NCI-H2196 (cell line): ENCODE measurements around the gene ADGRD2.

ENCODE experiments used
- DNase-seq: peaks from one replicate; lab custom pipeline; 2025; ENCODE audit not compliant: unreplicated experiment; lab: John Stamatoyannopoulos, UW

Gene ADGRD2

GRCh38 chr9:124456341-124457078 is 6.3 kb downstream of the ADGRD2 start:
- no peak for DNase-seq

DNA sequence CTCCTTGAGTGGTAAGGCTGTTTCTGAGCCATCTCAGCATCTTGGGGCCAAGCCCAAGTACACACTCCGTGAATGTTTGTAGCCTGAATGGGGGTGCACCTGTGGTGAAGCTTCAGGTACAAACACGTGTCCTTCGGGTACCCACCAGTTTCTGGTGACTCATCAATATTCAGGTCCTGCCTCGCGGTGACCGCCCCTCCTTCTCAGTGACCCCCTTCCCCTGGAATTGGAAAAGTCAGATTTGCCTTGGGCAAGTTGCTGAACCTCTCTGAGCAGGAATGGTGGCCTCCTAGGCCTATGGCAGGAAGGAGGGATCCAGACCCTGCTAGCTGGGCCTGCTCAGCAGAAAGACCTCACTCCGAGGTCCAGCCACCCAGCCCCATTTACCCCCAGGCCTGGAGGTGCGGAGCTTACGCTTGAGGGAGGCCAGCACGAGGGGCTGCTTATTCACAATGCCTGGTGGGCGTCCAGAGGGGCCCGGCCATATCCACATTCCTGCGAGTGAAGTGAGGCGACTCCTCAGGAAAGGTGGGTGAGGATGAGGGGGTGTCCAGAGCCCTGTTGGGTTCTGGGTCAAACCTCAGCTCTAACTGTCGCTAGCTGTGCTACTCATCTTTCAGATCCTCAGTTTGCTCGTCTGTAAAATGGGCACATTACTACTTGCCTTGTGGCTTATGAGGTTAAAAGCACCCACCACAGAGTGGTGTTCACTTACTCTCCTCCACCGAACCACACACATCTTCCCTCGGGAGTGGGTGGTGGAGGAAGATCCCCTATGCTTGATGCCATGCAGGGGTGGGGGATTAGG is 7.0 kb downstream of the ADGRD2 start:
- no peak for DNase-seq

DNA sequence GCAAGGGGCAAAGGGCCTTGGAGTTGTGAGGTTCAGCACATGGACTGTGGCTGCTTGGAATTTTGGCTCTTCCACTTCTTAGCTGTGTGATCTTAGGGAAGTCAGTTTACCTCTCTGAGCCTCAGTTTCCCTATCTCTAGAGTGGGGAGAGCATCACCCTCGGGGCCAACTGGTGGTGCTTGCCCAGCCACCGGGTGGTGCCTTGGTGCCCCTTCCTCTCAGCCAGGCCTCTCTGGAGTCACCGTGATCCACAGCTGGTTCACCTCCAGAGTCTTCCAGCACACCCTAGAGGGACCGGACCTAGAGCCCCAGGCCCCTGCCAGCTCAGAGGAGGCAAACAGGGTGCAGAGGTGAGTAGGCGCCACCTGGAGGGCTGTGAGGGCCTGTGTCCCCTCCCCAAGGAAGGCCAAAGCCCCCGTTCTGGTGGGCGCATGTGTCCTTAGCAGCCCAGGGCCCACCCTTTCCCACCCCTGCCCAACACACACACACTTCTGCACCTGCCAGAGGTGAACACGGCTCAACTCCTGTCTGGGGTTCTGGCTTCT is 7.7 kb downstream of the ADGRD2 start:
- DNase-seq: no peak

GRCh38 chr9:124458441-124458840 is 8.2 kb downstream of the ADGRD2 start:
- DNase-seq: no peak

- no peak for DNase-seq
Measured at GRCh38 chr9:124462739-124463138, 12.5 kb downstream of the ADGRD2 start.

DNA sequence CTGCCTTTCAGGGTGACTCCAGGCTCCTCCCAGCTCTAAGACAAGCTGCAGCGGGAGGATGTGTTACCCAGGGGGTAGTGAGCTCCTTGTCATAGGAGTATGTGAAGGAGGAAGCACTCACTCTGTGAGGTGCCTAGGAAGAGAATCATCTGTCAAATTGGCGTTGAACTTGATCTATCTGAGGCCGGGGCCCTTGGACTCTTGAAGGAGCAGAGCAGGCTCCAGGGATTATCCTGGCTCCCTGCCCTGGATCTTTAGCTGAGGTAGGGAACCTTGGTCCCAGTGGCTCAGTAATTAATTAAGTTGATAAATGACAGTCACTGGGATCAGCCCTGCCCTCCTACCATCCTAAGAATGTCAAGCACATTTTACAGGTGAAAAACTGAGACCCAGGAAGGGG is 15.5 kb downstream of the ADGRD2 start:
- DNase-seq: no peak

GRCh38 chr9:124467410-124468060 is 17.3 kb downstream of the ADGRD2 start:
- DNase-seq: no peak

DNA sequence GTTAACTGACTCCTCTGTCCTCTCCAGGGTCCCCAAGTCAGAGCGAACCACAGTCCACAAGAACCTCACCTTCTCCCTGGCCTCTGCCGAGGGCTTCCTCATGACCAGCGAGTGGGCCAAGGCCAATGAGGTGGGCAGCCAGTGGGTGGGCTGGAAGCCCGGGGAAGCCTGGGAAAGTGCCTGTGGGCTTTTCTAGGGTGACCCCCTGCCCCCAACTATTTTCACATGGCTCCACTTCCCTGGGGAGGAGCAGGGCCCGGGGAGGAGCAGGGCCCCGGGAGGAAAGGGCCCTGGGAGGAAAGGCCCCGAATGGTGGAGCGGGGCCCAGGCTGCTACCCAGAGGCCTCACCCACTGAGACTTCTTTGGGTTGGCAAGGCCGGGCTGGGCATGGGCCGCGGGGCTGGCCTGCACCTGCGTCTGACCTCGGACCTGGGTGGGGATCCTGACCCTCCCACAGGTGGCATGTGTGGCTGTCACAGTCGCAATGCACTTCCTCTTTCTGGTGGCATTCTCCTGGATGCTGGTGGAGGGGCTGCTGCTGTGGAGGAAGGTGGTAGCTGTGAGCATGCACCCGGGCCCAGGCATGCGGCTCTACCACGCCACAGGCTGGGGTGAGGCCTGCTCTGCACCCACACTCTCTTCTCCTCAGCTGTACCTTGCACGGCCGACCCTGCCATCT is 17.9 kb downstream of the ADGRD2 start:
- no peak for DNase-seq

DNA sequence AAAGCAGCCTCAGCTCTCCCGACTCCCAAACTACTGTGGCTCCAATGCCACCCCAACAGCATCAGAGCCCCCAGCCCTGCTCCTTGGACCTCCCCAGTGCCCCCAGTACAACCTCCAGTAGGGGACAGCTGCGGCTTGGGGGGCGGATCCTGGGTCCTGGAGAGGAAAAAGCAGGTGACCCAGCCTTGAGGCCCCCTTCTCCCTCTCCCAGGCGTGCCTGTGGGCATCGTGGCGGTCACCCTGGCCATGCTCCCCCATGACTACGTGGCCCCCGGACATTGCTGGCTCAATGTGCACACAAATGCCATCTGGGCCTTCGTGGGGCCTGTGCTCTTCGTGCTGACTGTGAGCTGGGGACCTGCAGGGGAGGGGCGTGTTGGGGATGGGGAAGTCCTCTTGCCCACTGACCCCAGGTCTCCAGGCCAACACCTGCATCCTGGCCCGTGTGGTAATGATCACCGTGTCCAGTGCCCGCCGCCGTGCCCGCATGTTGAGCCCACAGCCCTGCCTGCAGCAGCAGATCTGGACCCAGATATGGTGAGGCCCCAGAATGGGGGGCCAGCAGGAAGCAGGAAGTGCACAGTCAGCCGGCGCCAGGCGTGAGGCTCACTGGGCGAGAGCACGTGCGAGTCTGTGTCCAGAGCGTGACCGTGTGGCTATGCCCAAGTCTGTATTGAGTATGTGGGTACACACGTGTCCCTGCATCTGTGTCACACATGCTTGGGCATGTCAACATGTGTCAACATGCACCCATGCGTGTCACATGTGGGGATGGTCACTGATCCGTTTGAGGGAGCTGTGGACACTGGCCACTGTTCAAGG is 19.0 kb downstream of the ADGRD2 start:
- no peak for DNase-seq

DNA sequence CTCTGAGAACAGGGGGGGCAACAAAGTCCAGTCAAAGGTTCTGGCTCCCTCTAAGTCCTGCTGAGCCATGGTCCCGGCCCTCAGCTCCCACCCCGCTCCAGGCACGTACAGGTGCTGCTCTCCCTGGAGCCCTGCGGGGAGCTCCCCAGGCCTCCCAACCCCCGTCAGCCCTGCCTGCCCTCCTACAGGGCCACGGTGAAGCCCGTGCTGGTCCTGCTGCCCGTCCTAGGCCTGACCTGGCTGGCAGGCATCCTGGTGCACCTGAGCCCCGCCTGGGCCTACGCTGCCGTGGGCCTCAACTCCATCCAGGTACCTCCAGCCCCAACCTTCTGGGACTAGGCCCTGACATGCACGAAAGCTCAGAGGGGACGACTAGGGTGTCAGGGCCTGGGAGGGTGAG is 20.1 kb downstream of the ADGRD2 start:
- no peak for DNase-seq

DNA sequence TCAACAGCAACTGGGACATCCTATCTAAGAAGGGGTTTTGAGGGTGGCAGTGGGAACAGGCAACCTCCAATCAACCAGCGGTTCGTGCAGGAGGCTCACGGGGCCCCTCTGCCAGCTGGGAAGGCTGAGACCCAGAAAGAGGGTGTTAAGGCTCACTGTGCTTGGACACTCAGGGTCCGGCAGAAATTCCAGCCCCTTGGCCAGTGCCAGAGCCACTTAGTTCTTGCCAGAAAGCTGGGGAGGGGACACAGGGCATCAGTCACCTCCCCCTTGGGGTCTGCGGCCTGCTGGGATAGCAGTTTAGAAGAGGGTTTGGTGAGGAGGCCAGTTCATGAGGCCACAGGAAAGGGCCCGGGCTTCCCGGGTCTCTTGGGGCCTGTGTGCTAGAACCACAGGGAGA is 20.5 kb downstream of the ADGRD2 start:
- DNase-seq: no peak

DNA sequence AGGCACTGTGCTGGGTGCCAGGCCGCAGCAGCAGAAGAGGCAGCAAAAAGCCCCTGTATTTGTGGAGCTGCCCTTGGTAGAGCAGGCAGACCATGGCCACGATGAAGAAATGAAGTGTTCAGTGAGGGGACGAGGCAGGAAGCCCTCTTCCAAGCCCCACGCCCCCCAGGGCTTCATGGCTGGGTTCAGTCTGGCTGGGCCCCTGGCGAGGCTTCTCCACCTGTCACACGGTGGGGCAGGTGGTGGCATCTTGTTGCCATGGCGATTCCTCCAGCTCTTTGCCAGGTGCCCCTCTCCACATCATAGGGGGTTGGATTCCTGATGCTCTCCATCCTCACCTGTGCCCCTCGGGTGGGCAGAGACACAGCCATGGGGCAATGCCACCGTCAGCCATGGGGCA is 21.5 kb downstream of the ADGRD2 start:
- DNase-seq: no peak

DNA sequence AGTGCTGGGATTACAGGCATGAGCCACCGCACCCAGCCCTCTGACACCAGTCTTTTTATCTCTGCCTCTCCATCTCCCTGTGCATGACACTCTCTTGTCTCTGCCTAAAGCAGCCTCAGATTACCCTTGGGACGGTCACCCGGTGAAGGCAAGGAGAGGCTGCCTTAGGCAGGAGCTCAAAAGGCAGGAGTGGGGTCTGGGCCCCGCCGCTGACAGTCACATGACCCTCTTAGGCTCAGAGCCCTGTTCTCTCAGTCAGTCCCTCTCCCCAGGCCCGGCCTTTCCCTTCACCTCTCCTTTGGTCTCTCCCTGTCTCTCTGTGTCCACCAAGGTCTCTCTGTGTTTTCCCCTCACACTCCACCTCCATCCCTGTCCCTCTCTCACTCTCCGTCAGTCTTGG is 22.5 kb downstream of the ADGRD2 start:
- no peak for DNase-seq

GRCh38 chr9:124473310-124473709 is 23.1 kb downstream of the ADGRD2 start:
- DNase-seq: no peak

DNA sequence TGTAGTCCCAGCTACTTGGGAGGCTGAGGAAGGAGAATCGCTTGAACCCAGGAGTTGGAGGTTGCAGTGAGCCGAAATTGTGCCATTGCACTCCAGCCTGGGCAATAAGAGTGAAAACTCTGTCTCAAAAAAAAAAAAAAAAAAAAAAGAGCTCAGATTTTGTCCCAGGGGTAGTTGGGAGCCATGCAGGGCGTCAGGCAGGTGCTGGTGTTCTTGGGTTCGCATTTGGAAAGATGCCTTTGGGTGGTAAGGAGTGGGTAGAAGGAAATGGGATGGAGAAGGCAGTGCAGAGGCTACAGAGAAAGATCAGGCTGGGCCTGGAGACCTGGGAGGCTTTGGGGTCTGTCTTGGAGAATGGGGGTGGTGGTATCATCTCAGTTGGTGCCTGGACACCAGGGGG is 23.9 kb downstream of the ADGRD2 start:
- DNase-seq: no peak

DNA sequence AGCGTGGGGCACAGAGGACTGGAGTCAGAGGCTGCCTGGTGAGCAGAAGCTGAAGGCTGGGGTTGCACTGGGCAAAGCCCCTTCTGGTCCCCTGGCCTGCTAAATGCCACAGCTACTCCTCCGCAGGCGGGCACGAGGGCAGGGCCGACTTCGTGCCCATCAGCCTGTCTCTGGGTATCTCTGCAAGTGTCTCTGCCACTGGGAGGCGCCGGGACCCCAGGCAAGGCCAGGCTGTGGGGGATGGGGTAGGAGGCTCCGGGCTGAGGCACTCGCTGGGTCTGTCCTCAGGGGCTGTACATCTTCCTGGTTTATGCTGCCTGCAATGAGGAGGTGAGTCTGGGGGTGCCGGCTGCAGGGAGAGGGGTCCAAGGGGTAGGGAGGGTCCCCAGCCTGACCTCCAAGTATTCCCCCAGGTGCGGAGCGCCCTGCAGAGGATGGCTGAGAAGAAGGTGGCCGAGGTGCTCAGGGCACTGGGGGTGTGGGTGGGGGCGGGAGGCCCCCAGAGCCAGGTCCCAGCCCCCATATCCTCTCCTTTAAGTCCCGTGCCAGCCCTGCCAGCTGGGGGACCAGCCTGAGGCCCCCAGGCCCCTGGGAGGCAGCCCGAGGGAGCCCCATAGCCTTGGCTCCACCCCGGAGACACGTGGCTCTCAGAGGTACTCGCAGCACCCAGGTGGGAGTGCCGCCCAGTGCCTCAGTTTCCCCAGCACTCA is 25.1 kb downstream of the ADGRD2 start:
- no peak for DNase-seq

DNA sequence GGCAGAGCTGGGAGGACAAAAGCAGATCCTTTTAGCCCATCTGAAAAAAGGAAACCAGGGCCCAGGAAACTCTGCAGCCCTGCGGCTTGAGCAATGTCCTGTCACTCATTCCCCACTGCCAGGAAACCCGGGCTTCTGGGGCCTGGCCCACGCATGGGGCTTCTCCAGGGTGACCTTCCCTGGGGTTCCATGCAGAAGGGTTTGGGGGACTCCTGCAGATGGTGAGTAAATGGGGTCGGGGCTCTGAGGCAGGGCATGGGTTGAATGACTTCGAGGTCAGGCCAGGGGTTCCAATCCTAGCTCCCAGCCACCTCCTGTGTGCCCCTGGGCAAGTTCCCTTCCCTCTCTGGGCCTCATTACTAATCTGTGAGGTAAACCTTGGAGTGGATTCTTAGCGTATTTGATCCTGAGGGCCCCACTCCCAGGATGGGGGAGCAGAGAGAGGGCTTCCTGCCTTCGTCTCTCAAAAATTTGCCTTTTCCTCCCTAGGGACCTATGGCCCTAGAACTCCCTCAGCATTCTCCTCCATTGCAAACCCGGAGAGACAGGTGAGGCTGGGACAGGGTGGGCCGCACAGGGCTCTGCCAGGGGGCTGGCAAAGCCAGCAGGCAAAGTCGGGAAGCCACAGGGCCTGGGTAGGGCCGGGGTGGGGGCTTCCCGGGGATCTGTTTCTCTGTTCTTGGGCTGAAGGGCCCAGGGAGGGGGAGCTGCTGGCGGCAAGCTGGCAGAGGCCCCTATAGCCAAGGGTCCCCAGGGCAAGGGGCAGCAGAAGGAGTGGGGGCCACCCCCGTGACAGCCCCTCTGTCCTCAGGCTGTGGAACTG is 25.8 kb downstream of the ADGRD2 start:
- no peak for DNase-seq

DNA sequence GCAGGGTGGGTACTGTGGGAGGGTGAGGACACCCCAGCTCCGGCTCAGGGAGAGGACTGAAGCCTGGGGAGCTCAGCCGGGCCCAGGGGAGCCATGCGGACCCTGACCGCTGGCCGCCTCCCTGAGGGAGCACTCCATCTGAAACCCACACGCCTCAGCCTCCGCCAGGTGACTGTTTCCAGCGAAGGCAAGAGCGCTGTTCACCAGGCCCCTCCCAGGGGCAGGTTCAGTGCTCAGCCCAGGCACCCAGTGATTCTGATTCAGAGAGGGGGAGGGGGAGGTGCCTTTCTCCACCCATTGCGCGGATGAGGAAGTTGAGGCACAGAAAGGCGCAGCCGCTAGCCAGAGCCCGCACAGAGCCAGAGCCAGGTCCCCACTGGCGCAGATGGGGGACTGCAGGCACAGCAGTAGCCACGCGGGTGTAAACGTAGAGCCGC is 27.0 kb downstream of the ADGRD2 start:
- peak; percentile 42 for DNase-seq
